Neural progenitor cell (in vitro differentiated cells): ENCODE results near the gene GABBR2. TPM values are rescaled to one million over a fixed set of nuclear protein-coding genes. Genes with fewer than 3 reads are reported as not detected.

Source experiments
- DNase-seq: peaks from one replicate; pipeline ENCODE4 v3.0.0-alpha.2; 2016; ENCODE audit warnings: low spot score
- H2AFZ ChIP-seq: fragments of 200-600 bp; sonication (generic); replicated peaks from 2 replicates; pipeline ENCODE4 v1.6.1; 2016; ENCODE audit warnings: antibody characterized with exemption
- H3F3A ChIP-seq: fragments of 200-600 bp; sonication (generic); 2 replicates; pipeline ENCODE4 v1.6.1; 2016; ENCODE audit warnings: antibody characterized with exemption, low read depth
- H3K27ac ChIP-seq: fragments of 200-600 bp; sonication (generic); 2 replicates; pipeline ENCODE4 v1.5.1; 2016; ENCODE audit warnings: mild to moderate bottlenecking
- H3K27me3 ChIP-seq: fragments of 200-600 bp; sonication (generic); 2 replicates; pipeline ENCODE4 v1.6.1; 2016; ENCODE audit warnings: mild to moderate bottlenecking, moderate library complexity
- H3K36me3 ChIP-seq: fragments of 200-600 bp; sonication (generic); 2 replicates; pipeline ENCODE4 v1.5.1; 2016
- H3K4me1 ChIP-seq: fragments of 200-600 bp; sonication (generic); 2 replicates; pipeline ENCODE4 v1.6.1; 2016; ENCODE audit warnings: mixed run types
- H3K4me2 ChIP-seq: fragments of 200-600 bp; sonication (generic); 2 replicates; pipeline ENCODE4 v1.6.1; 2016
- H3K4me3 ChIP-seq: fragments of 200-600 bp; sonication (generic); 2 replicates; pipeline ENCODE4 v1.5.1; 2016
- H3K79me2 ChIP-seq: fragments of 200-600 bp; sonication (generic); 2 replicates; pipeline ENCODE4 v1.6.1; 2016; ENCODE audit warnings: low read depth
- H3K9ac ChIP-seq: fragments of 200-600 bp; sonication (generic); 2 replicates; pipeline ENCODE4 v1.6.1; 2016
- H3K9me3 ChIP-seq: fragments of 200-600 bp; sonication (generic); 2 replicates; pipeline ENCODE4 v1.5.1; 2016; ENCODE audit warnings: low read depth
- H4K20me1 ChIP-seq: fragments of 200-600 bp; sonication (generic); 2 replicates; pipeline ENCODE4 v1.6.1; 2016; ENCODE audit warnings: low read depth
- H3K27ac Mint-ChIP-seq: 3 replicates; pipeline ENCODE4 v1.8.0; 2021; ENCODE audit warnings: mixed read lengths
- H3K27me3 Mint-ChIP-seq: 2 replicates; pipeline ENCODE4 v1.8.0; 2022; ENCODE audit warnings: low read depth, mild to moderate bottlenecking, inconsistent platforms, moderate library complexity, mixed read lengths; ENCODE audit not compliant: insufficient read depth
- H3K36me3 Mint-ChIP-seq: 3 replicates; pipeline ENCODE4 v1.8.0; 2021; ENCODE audit warnings: mixed read lengths
- H3K4me1 Mint-ChIP-seq: 3 replicates; pipeline ENCODE4 v1.8.0; 2021; ENCODE audit warnings: mixed read lengths
- H3K4me3 Mint-ChIP-seq: 3 replicates; pipeline ENCODE4 v1.8.0; 2021; ENCODE audit warnings: mild to moderate bottlenecking, moderate library complexity, mixed read lengths
- H3K9me3 Mint-ChIP-seq: 3 replicates; pipeline ENCODE4 v1.8.0; 2020; ENCODE audit warnings: mixed read lengths
- EZH2 ChIP-seq: fragments of 200-600 bp; sonication (generic); IDR thresholded peaks from 2 replicates; pipeline ENCODE4 v1.6.1; 2017; ENCODE audit warnings: antibody characterized with exemption, mild to moderate bottlenecking, moderate library complexity
- EZH2phosphoT487 ChIP-seq: fragments of 200-600 bp; sonication (generic); IDR thresholded peaks from 2 replicates; pipeline ENCODE4 v1.6.1; 2017; ENCODE audit warnings: antibody characterized with exemption
- total RNA-seq: library from RNA; depleted of rRNA; stranded (reverse); fragments of >200 nt; gene quantifications from 2 replicates; pipeline ENCODE4 v1.2.3, GENCODE V29; 2015; ENCODE audit warnings: low replicate concordance
- TF ChIP-seq, protein P1 (sequence below): fragments of 200-600 bp; sonication (generic); IDR thresholded peaks from 2 replicates; pipeline ENCODE4 v1.5.1; 2017; ENCODE audit warnings: antibody characterized with exemption, mild to moderate bottlenecking

The GABBR2 gene
- total RNA-seq, 1 donor from 2014 or later: not detected

DNA sequence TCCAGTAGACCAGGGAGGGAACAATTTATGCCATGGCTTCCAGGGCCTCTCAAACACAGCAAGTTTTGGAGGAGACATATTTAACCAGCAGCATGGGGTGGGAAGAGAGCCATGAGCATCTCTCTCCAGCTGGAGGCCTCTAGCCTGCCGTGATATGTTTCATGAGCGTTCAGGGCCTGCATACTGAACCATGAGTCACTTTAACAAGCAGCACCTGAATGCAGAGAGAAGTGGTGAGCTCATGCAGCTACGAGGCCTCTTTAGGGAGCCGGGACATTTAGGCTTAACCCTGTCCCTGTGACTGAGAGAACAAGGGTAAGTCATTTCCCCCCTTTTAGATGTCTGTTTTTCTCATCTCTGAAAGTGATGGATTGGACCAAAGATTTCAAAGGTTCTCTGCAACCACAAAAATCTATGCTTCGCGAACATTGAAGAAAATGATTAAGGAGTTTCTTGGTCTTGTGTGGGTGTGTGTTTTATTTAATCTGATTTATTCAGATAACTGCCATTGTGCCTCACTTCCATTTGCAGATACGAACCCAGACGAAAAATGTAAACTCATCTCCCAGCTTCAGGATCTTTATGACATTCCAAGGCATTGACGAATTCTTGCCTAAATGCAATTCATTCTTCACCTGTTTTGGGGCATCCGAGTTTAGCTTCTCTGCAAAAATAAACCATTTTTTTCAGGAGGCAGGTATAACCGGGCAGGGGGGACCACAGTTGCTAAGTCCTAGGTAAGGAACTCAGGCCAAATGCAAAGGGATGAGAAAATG is 157.0 kb downstream of the GABBR2 start:
- Mint-ChIP-seq H3K27me3 (no peaks in the 10 kb centered on the region), H3K36me3 (no peaks in the 10 kb centered on the region), H3K4me1 (peaks cover 19% of the 10 kb centered on the region), H3K9me3 (no peaks in the 10 kb centered on the region), H3K27ac (no peak overlapping the region), H3K4me3 (no peak overlapping the region)
- H3F3A ChIP-seq: peaks cover 16% of the 10 kb centered on the region
- peak overlapping the region; percentile 85 for H3K27ac ChIP-seq
- H3K9ac ChIP-seq: no peak overlapping the region
- DNase-seq: no peak
- H2AFZ ChIP-seq: no peak overlapping the region
- peaks cover 5% of the 10 kb centered on the region for H3K27me3 ChIP-seq
- no peaks in the 10 kb centered on the region for H3K9me3 ChIP-seq
- peaks cover 18% of the 10 kb centered on the region for H3K4me1 ChIP-seq
- H3K36me3 ChIP-seq: no peaks in the 10 kb centered on the region
- TF ChIP-seq, protein P1, sequence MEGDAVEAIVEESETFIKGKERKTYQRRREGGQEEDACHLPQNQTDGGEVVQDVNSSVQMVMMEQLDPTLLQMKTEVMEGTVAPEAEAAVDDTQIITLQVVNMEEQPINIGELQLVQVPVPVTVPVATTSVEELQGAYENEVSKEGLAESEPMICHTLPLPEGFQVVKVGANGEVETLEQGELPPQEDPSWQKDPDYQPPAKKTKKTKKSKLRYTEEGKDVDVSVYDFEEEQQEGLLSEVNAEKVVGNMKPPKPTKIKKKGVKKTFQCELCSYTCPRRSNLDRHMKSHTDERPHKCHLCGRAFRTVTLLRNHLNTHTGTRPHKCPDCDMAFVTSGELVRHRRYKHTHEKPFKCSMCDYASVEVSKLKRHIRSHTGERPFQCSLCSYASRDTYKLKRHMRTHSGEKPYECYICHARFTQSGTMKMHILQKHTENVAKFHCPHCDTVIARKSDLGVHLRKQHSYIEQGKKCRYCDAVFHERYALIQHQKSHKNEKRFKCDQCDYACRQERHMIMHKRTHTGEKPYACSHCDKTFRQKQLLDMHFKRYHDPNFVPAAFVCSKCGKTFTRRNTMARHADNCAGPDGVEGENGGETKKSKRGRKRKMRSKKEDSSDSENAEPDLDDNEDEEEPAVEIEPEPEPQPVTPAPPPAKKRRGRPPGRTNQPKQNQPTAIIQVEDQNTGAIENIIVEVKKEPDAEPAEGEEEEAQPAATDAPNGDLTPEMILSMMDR: no peak
- TF ChIP-seq EZH2phosphoT487: no peak
- TF ChIP-seq EZH2: no peak
- no peaks in the 10 kb centered on the region for H3K79me2 ChIP-seq
- peak overlapping the region; percentile 54 for H3K4me2 ChIP-seq
- no peak overlapping the region for H3K4me3 ChIP-seq
- H4K20me1 ChIP-seq: no peaks in the 10 kb centered on the region

- Histone ChIP-seq H3K4me1 (peaks cover 18% of the 10 kb centered on the region), H3F3A (peaks cover 16% of the 10 kb centered on the region), H3K79me2 (no peaks in the 10 kb centered on the region), H2AFZ (no peak overlapping the region), H4K20me1 (no peaks in the 10 kb centered on the region), H3K27ac (no peak overlapping the region), H3K4me3 (no peak overlapping the region), H3K9me3 (no peaks in the 10 kb centered on the region), H3K4me2 (no peak overlapping the region), H3K36me3 (no peaks in the 10 kb centered on the region), H3K9ac (no peak overlapping the region), H3K27me3 (peaks cover 5% of the 10 kb centered on the region)
- Mint-ChIP-seq H3K27me3 (no peaks in the 10 kb centered on the region), H3K36me3 (no peaks in the 10 kb centered on the region), H3K4me1 (peaks cover 19% of the 10 kb centered on the region), H3K9me3 (no peaks in the 10 kb centered on the region), H3K27ac (no peak overlapping the region), H3K4me3 (no peak overlapping the region)
- DNase-seq: no peak
- TF ChIP-seq, protein P1: no peak
- no peak for TF ChIP-seq EZH2
- TF ChIP-seq EZH2phosphoT487: no peak
These were observed 158.4 kb downstream of the GABBR2 start for GRCh38 chr9:98550206-98550820.

GRCh38 chr9:98549401-98549800 is 159.3 kb downstream of the GABBR2 start:
- H3K36me3 Mint-ChIP-seq: no peaks in the 10 kb centered on the region
- Histone ChIP-seq H3K4me1 (peaks cover 18% of the 10 kb centered on the region), H3K79me2 (no peaks in the 10 kb centered on the region), H2AFZ (no peak overlapping the region), H3K27ac (no peak overlapping the region), H3K9ac (no peak overlapping the region), H3K9me3 (no peaks in the 10 kb centered on the region), H3K4me2 (no peak overlapping the region), H3K36me3 (no peaks in the 10 kb centered on the region), H3K27me3 (peaks cover 5% of the 10 kb centered on the region), H3F3A (peaks cover 16% of the 10 kb centered on the region), H4K20me1 (no peaks in the 10 kb centered on the region), H3K4me3 (no peak overlapping the region)
- DNase-seq: no peak
- TF ChIP-seq EZH2 (no peak), EZH2phosphoT487 (no peak)
- TF ChIP-seq, protein P1: no peak
- H3K27ac Mint-ChIP-seq: no peak overlapping the region
- H3K9me3 Mint-ChIP-seq: no peaks in the 10 kb centered on the region
- no peaks in the 10 kb centered on the region for H3K27me3 Mint-ChIP-seq
- H3K4me1 Mint-ChIP-seq: peaks cover 22% of the 10 kb centered on the region
- no peak overlapping the region for H3K4me3 Mint-ChIP-seq
